GM12891 (cell line): ENCODE data around the gene TACSTD2.
"Not testable (repeated sequence)": the region's sequence is repeated elsewhere in the genome, so short reads cannot be mapped to it uniquely, and the experiment has no call there.

Experiments used
- POLR2A ChIP-seq: IDR thresholded peaks from 2 replicates; pipeline ENCODE4 v1.6.1; 2011; ENCODE audit warnings: low read depth, low read length, control low read depth
- POLR2AphosphoS5 ChIP-seq: IDR thresholded peaks from 2 replicates; pipeline ENCODE4 v1.6.1; 2011; ENCODE audit warnings: low read depth, low read length, control low read depth
- POU2F2 ChIP-seq: IDR thresholded peaks from 2 replicates; pipeline ENCODE4 v1.6.1; 2011; ENCODE audit warnings: low read depth, mild to moderate bottlenecking, control low read depth, low read length, moderate library complexity
- SPI1 ChIP-seq: IDR thresholded peaks from 2 replicates; pipeline ENCODE4 v1.6.1; 2011; ENCODE audit warnings: low read depth, low read length, control low read depth
- TAF1 ChIP-seq: IDR thresholded peaks from 2 replicates; pipeline ENCODE4 v1.6.1; 2011; ENCODE audit warnings: low read depth, low read length, control low read depth

DNA sequence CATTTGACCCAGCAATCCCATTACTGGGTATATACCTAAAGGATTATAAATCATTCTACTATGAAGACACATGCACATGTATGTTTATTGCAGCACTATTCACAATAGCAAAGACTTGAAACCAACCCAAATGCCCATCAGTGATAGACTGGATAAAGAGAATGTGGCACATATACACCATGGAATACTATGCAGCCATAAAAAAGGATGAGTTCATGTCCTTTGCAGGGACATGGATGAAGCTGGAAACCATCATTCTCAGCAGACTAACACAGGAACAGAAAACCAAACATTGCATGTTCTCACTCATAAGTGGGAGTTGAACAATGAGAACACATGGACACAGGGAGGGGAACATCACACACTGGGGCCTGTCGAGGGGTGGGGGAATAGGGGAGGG lies 13.3 kb downstream of the TACSTD2 start:
- not testable (repeated sequence) for TF ChIP-seq POU2F2, POLR2A, POLR2AphosphoS5, TAF1, SPI1
